Subcutaneous adipose tissue (tissue), 4 donors: ENCODE results near the gene EXTL2. TPM values are rescaled to one million over a fixed set of nuclear protein-coding genes. Genes with fewer than 3 reads are reported as not detected.

Experiments
- CTCF ChIP-seq: fragments of 450-650 bp; IDR thresholded peaks from one replicate; pipeline ENCODE4 v1.5.1; 2016; ENCODE audit warnings: low read depth, mild to moderate bottlenecking, control low read depth, antibody characterized with exemption, moderate library complexity
- total RNA-seq, 4 donors: library from RNA; depleted of rRNA; stranded (reverse); fragments of >200 nt; gene quantifications; one replicate each; pipeline ENCODE4 v1.1.0, GENCODE V29; 2016

The EXTL2 gene
- total RNA-seq, 4 donors from 2014 or later, result 10.2 to 16.0 (median 12.6) TPM

- TF ChIP-seq CTCF, result no peak
These were observed 7.7 kb upstream of the EXTL2 start for GRCh38 chr1:100902365-100902764.

DNA sequence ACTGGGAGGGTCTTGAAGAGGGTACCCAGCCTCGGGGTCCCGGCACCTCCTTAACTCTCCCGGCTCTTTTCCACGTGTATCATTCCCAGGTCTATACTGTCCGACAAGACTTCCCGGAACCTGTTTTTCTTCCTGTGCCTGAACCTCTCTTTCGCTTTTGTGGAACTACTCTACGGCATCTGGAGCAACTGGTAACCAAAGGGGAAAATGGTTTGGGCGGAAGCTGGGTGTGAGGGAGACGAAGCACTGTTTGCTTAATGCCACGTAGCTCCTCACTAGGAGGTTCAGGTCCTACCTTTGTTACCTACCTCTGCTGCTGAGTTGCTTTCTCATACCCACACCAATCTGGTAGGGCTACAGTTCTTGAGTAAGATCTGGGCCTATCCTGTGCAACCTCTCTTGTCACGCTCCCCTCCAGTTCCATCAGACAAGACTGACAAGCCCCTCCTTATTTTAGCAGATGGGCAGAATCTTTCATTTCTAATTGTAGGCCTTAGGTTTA, 1.9 kb upstream of the EXTL2 start:
- no peak for TF ChIP-seq CTCF

DNA sequence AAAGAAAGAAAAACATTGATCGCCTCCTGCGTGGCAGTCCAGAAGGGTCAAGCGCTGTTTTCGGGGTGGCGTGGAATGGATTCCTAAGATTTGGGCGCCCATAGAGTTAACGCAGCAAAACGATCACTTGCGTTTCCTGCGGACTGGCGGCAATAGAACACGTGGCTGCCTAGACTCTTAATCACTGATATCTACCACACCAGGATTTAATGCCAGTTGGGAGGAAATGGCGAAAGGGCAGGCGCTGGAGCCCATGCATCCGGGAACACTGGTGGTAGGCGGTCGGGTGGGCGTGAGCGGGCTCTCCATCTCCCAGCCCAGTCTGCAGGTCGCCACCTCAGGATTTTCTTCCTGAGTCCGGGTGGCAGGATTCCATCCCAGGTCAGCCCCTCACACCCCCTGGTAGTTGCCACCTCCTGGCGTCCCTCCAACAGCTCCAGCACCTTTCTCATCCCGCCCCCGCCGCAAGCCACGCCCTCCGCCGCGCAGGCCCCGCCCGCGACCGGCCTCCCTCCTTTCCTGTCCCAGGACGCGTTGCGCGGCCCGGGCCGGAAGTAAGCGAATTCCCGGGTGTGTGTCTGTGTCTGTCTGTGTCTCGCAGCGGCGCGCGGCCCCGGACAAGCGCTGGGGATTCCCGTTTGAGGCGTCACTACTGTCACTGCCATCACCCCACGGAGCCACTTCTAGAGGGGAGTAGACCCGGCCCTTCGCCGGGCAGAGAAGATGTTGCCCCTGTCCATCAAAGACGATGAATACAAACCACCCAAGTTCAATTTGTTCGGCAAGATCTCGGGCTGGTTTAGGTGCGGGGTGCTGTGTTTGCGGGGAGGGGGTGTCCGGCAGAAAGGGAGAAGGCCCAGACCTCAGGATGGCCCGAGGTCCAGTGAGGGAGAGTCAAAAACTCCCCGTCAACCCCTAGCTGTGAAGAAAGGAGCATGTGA, 1.2 kb upstream of the EXTL2 start, which contains the start of gene SLC30A7:
TSS of gene SLC30A7 (plus strand) at position 551 of the 941 bp plus-strand sequence. CDS start at position 724, 173 bp downstream.
- no peak for TF ChIP-seq CTCF

GRCh38 chr1:100893718-100894117, 924 bp downstream of the EXTL2 start:
- no peak for TF ChIP-seq CTCF

- TF ChIP-seq CTCF, result no peak
These were observed 2.1 kb downstream of the EXTL2 start for GRCh38 chr1:100892554-100892953.

- TF ChIP-seq CTCF, result no peak
These were observed 3.3 kb downstream of the EXTL2 start for GRCh38 chr1:100891380-100891779.

- no peak for TF ChIP-seq CTCF
These were observed 10.7 kb downstream of the EXTL2 start for GRCh38 chr1:100883963-100884362.
